GM12878 (cell line): Measurements from ENCODE around the gene TPCN2. TPM values are rescaled to one million over a fixed set of nuclear protein-coding genes. Genes with fewer than 3 reads are reported as not detected.

ENCODE experiments used
- ATAC-seq: fragments of 200-7000 bp; cut with Tn5 transposase; 3 replicates; pipeline ENCODE4 v1.9.1; 2020; ENCODE audit warnings: mild to moderate bottlenecking, moderate library complexity
- BruUV-seq: library from RNA; stranded (reverse); fragments of 400-500 nt; replicated peaks from 2 replicates; lab custom pipeline; 2021; lab: Mats Ljungman, UMichigan
- CTCF ChIA-PET: fragments of 300-600 bp; sonication (Branson Sonifier 250); formaldehyde crosslinking; extraction: SDS; loops from one replicate; lab custom pipeline; 2021; ENCODE audit warnings: inconsistent platforms; lab: Yijun Ruan, JAX
- POLR2A ChIA-PET: fragments of 350-600 bp; formaldehyde crosslinking; extraction: SDS; loops from one replicate; lab custom pipeline; 2021; ENCODE audit warnings: inconsistent platforms; lab: Charles Lee
- RAD21 ChIA-PET: fragments of 300-600 bp; sonication (Branson Sonifier 250); formaldehyde crosslinking; loops from one replicate; lab custom pipeline; 2023; ENCODE audit warnings: antibody characterized with exemption; ENCODE audit not compliant: unreplicated experiment; lab: Charles Lee
- SMC1A ChIA-PET: fragments of 300-600 bp; sonication (Branson Sonifier 250); formaldehyde crosslinking; loops from one replicate; lab custom pipeline; 2023; ENCODE audit not compliant: unreplicated experiment, uncharacterized antibody; lab: Charles Lee
- DNase-seq: peaks from one replicate; pipeline ENCODE4 v3.0.0-alpha.2; 2011; ENCODE audit warnings: low read depth, low spot score
- FAIRE-seq: peaks from 3 replicates; lab custom pipeline; 2011; peaks lifted over from hg19 to GRCh38; lab: Jason Lieb, UNC
- H2AFZ ChIP-seq: 2 replicates; pipeline ENCODE4 v1.6.0; 2011; ENCODE audit warnings: low read depth, low read length, control low read depth; ENCODE audit not compliant: control insufficient read depth
- H3K27ac ChIP-seq: 2 replicates; pipeline ENCODE4 v1.5.1; 2011; ENCODE audit warnings: control low read depth; ENCODE audit not compliant: control insufficient read depth, insufficient read depth
- H3K27me3 ChIP-seq, 2 experiments: replicated peaks in 1 of 2; 2 replicates each; pipeline versions ENCODE4 v1.6.0 to v1.6.1; 2011; ENCODE audit warnings: low read length in 1 of 2; ENCODE audit not compliant: control insufficient read depth in 2 of 2, insufficient read depth in 2 of 2
- H3K36me3 ChIP-seq, 2 experiments: 2 replicates each; pipeline ENCODE4 v1.5.1; 2011; ENCODE audit warnings: low read length in 1 of 2; ENCODE audit not compliant: control insufficient read depth in 2 of 2, insufficient read depth in 2 of 2
- H3K4me1 ChIP-seq: 2 replicates; pipeline ENCODE4 v1.6.1; 2011; ENCODE audit warnings: mild to moderate bottlenecking, low read length, moderate library complexity, mixed read lengths; ENCODE audit not compliant: control insufficient read depth, insufficient read depth
- H3K4me2 ChIP-seq: 2 replicates; pipeline ENCODE4 v1.6.0; 2011; ENCODE audit warnings: control low read depth; ENCODE audit not compliant: control insufficient read depth, insufficient read depth
- H3K4me3 ChIP-seq: fragments of 200-600 bp; sonication (generic); 2 replicates; pipeline ENCODE4 v1.5.1; 2016
- H3K79me2 ChIP-seq: 2 replicates; pipeline ENCODE4 v1.6.0; 2011; ENCODE audit warnings: low read length; ENCODE audit not compliant: control insufficient read depth, insufficient read depth
- H3K9ac ChIP-seq: 2 replicates; pipeline ENCODE4 v1.8.0; 2011; ENCODE audit warnings: low read length, control low read depth, mixed read lengths; ENCODE audit not compliant: control insufficient read depth, insufficient read depth
- H3K9me3 ChIP-seq: replicated peaks from 3 replicates; pipeline ENCODE4 v1.5.1; 2011; ENCODE audit warnings: mild to moderate bottlenecking, low read length; ENCODE audit not compliant: control insufficient read depth, insufficient read depth
- H4K20me1 ChIP-seq: 2 replicates; pipeline ENCODE4 v1.6.0; 2011; ENCODE audit not compliant: control insufficient read depth, insufficient read depth
- MTA3 ChIP-seq: IDR thresholded peaks from 2 replicates; pipeline ENCODE4 v1.6.1; 2012; ENCODE audit warnings: low read length, inconsistent platforms, borderline replicate concordance
- USF1 ChIP-seq: IDR thresholded peaks from 2 replicates; pipeline ENCODE4 v1.6.1; 2011; ENCODE audit warnings: borderline replicate concordance, low read depth, mild to moderate bottlenecking, moderate library complexity, mixed read lengths, low read length; ENCODE audit not compliant: insufficient read depth; ENCODE audit errors: extremely low read length
- ZNF24 ChIP-seq: fragments of 450-650 bp; IDR thresholded peaks from 2 replicates; pipeline ENCODE4 v1.6.1; 2017; ENCODE audit warnings: antibody characterized with exemption, mild to moderate bottlenecking
- ZNF384 ChIP-seq: IDR thresholded peaks from 2 replicates; pipeline ENCODE4 v1.6.1; 2012; ENCODE audit warnings: low read depth, mild to moderate bottlenecking, low read length, improper control_type of control experiment, borderline replicate concordance
- ZSCAN29 ChIP-seq: fragments of 450-650 bp; IDR thresholded peaks from 2 replicates; pipeline ENCODE4 v1.6.1; 2017; ENCODE audit warnings: mild to moderate bottlenecking, moderate library complexity
- WGBS: methylation state at CpG from one replicate; pipeline ENCODE4 v1.1.6; 2016; ENCODE audit warnings: low lambda C conversion rate; ENCODE audit not compliant: insufficient replicate concordance, insufficient coverage; ENCODE audit errors: missing lambda C conversion rate; 5-methylcytosine and 5-hydroxymethylcytosine counted together
- in situ Hi-C: fragments of 300-500 bp; cut with MboI; formaldehyde crosslinking; loops from 9 replicates; pipeline ENCODE4 v1.14.3; 2018; ENCODE audit warnings: mixed read lengths
- intact Hi-C: fragments of 100-400 bp; cut with micrococcal nuclease; formaldehyde crosslinking; loops from one replicate; pipeline ENCODE4 v1.14.2; 2022; ENCODE audit not compliant: unreplicated experiment
- polyA plus RNA-seq, 11 experiments: library from polyadenylated mRNA; depleted of rRNA in 4 of 11; unstranded in 6 of 11; stranded (reverse) in 5 of 11; fragments of >200 nt; fragmentation: Nextera tagmentation in 4 of 11; fragmentation: Illumina TruSeq in 1 of 11; extraction: Ambion mirVana in 4 of 11; extraction: Trizol in 1 of 11; gene quantifications; 1 replicate in 1 of 11; 2 replicates in 10 of 11; pipeline versions ENCODE4 v1.2.1 to v1.2.3, GENCODE V29; 2011 to 2016; ENCODE audit warnings: inconsistent platforms in 2 of 11, missing spikeins in 2 of 11, low read depth in 1 of 11
- total RNA-seq, 4 experiments: library from RNA; depleted of rRNA in 3 of 4; stranded (reverse); fragments of >200 nt in 3 of 4; fragmentation: Illumina TruSeq in 1 of 4; extraction: Trizol in 1 of 4; gene quantifications; 2 replicates each; pipeline versions ENCODE4 v1.2.1 to v1.2.3, GENCODE V29; 2013 to 2021
- TF ChIP-seq, protein P1 (sequence below): IDR thresholded peaks from 2 replicates; pipeline ENCODE4 v1.6.1; 2012; ENCODE audit warnings: low read depth, low read length, improper control_type of control experiment

The TPCN2 gene
- total and polyA plus RNA-seq, 10 of the 15 experiments (the other 5 are each of a cell fraction or from before 2014, with no cell fraction given): 1.7 to 18.4 (median 8.4) TPM

- Histone ChIP-seq H3K27me3 (peaks cover 4 to 6% of the 10 kb centered on the region in 2 experiments; a peak in 3 of 4 replicates), H3K79me2 (no peaks in the 10 kb centered on the region), H4K20me1 (no peaks in the 10 kb centered on the region), H3K4me3 (no peak overlapping the region), H3K36me3 (no peaks in the 10 kb centered on the region), H3K27ac (no peak overlapping the region), H3K9ac (no peak overlapping the region), H3K4me2 (no peak overlapping the region)
- BruUV-seq: no TSS peak
- ATAC-seq: no peak
- no peak for FAIRE-seq
- SMC1A ChIA-PET: no interaction called here
- DNase-seq: no peak
- RAD21 ChIA-PET: no interaction called here
- CTCF ChIA-PET: no interaction called here
- TF ChIP-seq MTA3 (no peak), ZNF384 (no peak), ZNF24 (no peak)
- TF ChIP-seq, all 136 proteins: peak for 0
- in situ Hi-C loops (no loop called here), intact Hi-C loops (no loop called here)
- POLR2A ChIA-PET: no interaction called here
- WGBS: 23% methylated on average over 16 of the region's 16 CpGs
- H3K4me1 ChIP-seq: no peaks in the 10 kb centered on the region; the same call in 1 of the 2 replicates
- H2AFZ ChIP-seq: no peak overlapping the region
- no peaks in the 10 kb centered on the region for H3K9me3 ChIP-seq
These were observed 39.1 kb upstream of the TPCN2 start for GRCh38 chr11:69009441-69010211.

DNA sequence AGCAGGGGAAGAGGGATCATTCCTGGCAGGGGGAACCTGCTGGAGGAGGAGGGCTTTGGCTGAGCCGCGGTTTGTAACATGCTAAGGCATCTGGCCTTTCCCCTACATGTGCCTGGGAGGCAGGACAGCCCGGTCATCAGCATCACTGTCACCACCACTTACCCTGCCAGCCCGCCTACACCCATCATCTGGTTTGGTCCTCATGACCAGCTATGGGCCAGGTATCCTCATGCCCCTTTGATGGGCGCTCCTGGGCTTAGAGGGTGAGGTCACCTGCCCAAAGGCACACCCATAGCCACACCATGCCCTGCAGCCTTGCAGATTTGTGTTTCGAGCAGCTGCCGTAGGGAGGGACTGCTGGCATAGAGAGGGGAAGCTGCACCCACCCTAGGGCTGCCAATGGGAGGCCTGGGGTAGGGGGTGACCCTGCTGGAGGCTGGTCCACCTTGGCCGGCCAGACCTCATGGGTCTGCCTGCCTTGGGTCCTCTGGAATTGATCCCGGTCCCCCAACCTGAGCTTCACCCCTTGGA is 38.3 kb upstream of the TPCN2 start:
- Histone ChIP-seq H3K9me3 (no peaks in the 10 kb centered on the region), H3K9ac (no peak overlapping the region), H3K36me3 (no peaks in the 10 kb centered on the region), H3K4me3 (no peak overlapping the region), H2AFZ (no peak overlapping the region), H3K79me2 (no peaks in the 10 kb centered on the region), H3K4me2 (no peak overlapping the region), H3K27ac (no peak overlapping the region), H4K20me1 (no peaks in the 10 kb centered on the region), H3K27me3 (peaks cover 4 to 6% of the 10 kb centered on the region in 2 experiments; a peak in 3 of 4 replicates), H3K4me1 (no peaks in the 10 kb centered on the region)
- DNase-seq: no peak
- 41% methylated on average over 9 of the region's 9 CpGs for WGBS
- intact Hi-C loops: no loop called here
- FAIRE-seq: no peak
- ChIA-PET RAD21 (no interaction called here), CTCF (interaction anchor here (0.5 kb wide), 1 partner anchor 60 kb away, joined by 3 read pairs; no protein-coding TSS in a partner anchor), SMC1A (no interaction called here), POLR2A (no interaction called here)
- no peak for ATAC-seq
- TF ChIP-seq ZSCAN29: no peak
- TF ChIP-seq, protein P1, sequence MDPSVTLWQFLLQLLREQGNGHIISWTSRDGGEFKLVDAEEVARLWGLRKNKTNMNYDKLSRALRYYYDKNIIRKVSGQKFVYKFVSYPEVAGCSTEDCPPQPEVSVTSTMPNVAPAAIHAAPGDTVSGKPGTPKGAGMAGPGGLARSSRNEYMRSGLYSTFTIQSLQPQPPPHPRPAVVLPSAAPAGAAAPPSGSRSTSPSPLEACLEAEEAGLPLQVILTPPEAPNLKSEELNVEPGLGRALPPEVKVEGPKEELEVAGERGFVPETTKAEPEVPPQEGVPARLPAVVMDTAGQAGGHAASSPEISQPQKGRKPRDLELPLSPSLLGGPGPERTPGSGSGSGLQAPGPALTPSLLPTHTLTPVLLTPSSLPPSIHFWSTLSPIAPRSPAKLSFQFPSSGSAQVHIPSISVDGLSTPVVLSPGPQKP: no peak
- TF ChIP-seq USF1: no peak
- no peak for TF ChIP-seq MTA3
- in situ Hi-C loops: no loop called here
- BruUV-seq: no TSS peak
